NCI-H1930 (cell line): ENCODE measurements around the gene UBE3A.

Experiments used
- DNase-seq, 2 experiments: peaks; one replicate each; lab custom pipeline; 2025; lab: John Stamatoyannopoulos, UW

The UBE3A gene

GRCh38 chr15:25403771-25404170 lies 35.1 kb downstream of the UBE3A start:
- no peak for DNase-seq

GRCh38 chr15:25402342-25402741 lies 36.5 kb downstream of the UBE3A start:
- DNase-seq, result no peak

GRCh38 chr15:25401501-25401900 lies 37.3 kb downstream of the UBE3A start:
- no peak for DNase-seq

GRCh38 chr15:25397100-25397499 lies 41.7 kb downstream of the UBE3A start:
- no peak for DNase-seq

- no peak for DNase-seq
Observed at GRCh38 chr15:25394898-25395297, 43.9 kb downstream of the UBE3A start.

- DNase-seq, result no peak
Observed at GRCh38 chr15:25392806-25393205, 46.0 kb downstream of the UBE3A start.

GRCh38 chr15:25391971-25392721 lies 46.7 kb downstream of the UBE3A start:
- DNase-seq, result no peak

- no peak for DNase-seq
Observed at GRCh38 chr15:25385986-25386385, 52.8 kb downstream of the UBE3A start.

GRCh38 chr15:25381579-25381978 lies 57.2 kb downstream of the UBE3A start:
- DNase-seq, result no peak

- no peak for DNase-seq
Observed at GRCh38 chr15:25378501-25378901, 60.3 kb downstream of the UBE3A start.

- no peak for DNase-seq
Observed at GRCh38 chr15:25375557-25375956, 63.3 kb downstream of the UBE3A start.

GRCh38 chr15:25374143-25374542 lies 64.7 kb downstream of the UBE3A start:
- no peak for DNase-seq

- no peak for DNase-seq
Observed at GRCh38 chr15:25372298-25372697, 66.5 kb downstream of the UBE3A start.

GRCh38 chr15:25368850-25369249 lies 70.0 kb downstream of the UBE3A start:
- no peak for DNase-seq

- DNase-seq, result no peak
Observed at GRCh38 chr15:25366058-25366457, 72.8 kb downstream of the UBE3A start.

- no peak for DNase-seq
Observed at GRCh38 chr15:25362545-25362944, 76.3 kb downstream of the UBE3A start.

GRCh38 chr15:25347707-25348106 lies 91.1 kb downstream of the UBE3A start:
- no peak for DNase-seq

GRCh38 chr15:25346371-25346770 lies 92.5 kb downstream of the UBE3A start:
- DNase-seq, result no peak

GRCh38 chr15:25345943-25346342 lies 92.9 kb downstream of the UBE3A start:
- DNase-seq, result no peak

GRCh38 chr15:25342629-25343028 lies 96.2 kb downstream of the UBE3A start:
- DNase-seq, result no peak

GRCh38 chr15:25339431-25339830 lies 99.4 kb downstream of the UBE3A start:
- DNase-seq, result no peak

- DNase-seq, result no peak
Observed at GRCh38 chr15:25335279-25335678, 103.5 kb downstream of the UBE3A start.

- DNase-seq, result no peak
Observed at GRCh38 chr15:25333049-25333448, 105.8 kb downstream of the UBE3A start.

GRCh38 chr15:25332306-25332705 lies 106.5 kb downstream of the UBE3A start:
- no peak for DNase-seq
